Colonic mucosa (tissue), 4 donors: ENCODE measurements around the gene PLA2G4D. TPM values are rescaled to one million over a fixed set of nuclear protein-coding genes. Genes with fewer than 3 reads are reported as not detected.

Experiments
- DNase-seq: peaks from one replicate; pipeline ENCODE4 v3.0.0-alpha.2; 2020
- H3K27ac ChIP-seq: fragments of 200-600 bp; one replicate; pipeline ENCODE4 v1.8.0; 2021
- H3K27me3 ChIP-seq: fragments of 200-600 bp; one replicate; pipeline ENCODE4 v1.8.0; 2021
- H3K36me3 ChIP-seq: fragments of 200-600 bp; one replicate; pipeline ENCODE4 v1.8.0; 2021
- H3K4me1 ChIP-seq: fragments of 200-600 bp; one replicate; pipeline ENCODE4 v1.8.0; 2021; ENCODE audit warnings: mild to moderate bottlenecking
- H3K4me3 ChIP-seq: fragments of 200-600 bp; one replicate; pipeline ENCODE4 v1.8.0; 2021
- H3K9ac ChIP-seq, 2 donors: one replicate each; pipeline ENCODE4 v1.7.0; 2013; ENCODE audit warnings: control low read depth in 2 of 2, low read depth in 2 of 2, low read length in 2 of 2
- H3K9me3 ChIP-seq: fragments of 200-600 bp; one replicate; pipeline ENCODE4 v1.8.0; 2021
- CTCF ChIP-seq: fragments of 200-600 bp; IDR thresholded peaks from one replicate; pipeline ENCODE4 v1.8.0; 2022; ENCODE audit warnings: antibody characterized with exemption, mild to moderate bottlenecking
- intact Hi-C: fragments of 100-400 bp; cut with DNase I; formaldehyde crosslinking; loops from one replicate; pipeline ENCODE4 v1.14.1; 2022
- total RNA-seq, 2 donors: library from RNA; stranded (reverse); fragmentation: NEBNext Ultra II Directional in 1 of 2; extraction: Animal tissue kit (Norgen Biotek cat#: 25700) in 1 of 2; gene quantifications; one replicate each; pipeline ENCODE4 v1.2.1, GENCODE V29; 2021
- donor health status: healthy.
- donor health status: DM: no; HTN: no; CAD: no.
- donor health status: DM: no; HTN: no; CAD: no.

The PLA2G4D gene
- total RNA-seq, 2 donors from 2014 or later, result 0.24 to 0.27 TPM

- Histone ChIP-seq H3K9ac (no peak overlapping the region), H3K36me3 (no peaks in the 10 kb centered on the region), H3K27ac (no peak overlapping the region), H3K4me1 (no peaks in the 10 kb centered on the region), H3K27me3 (no peaks in the 10 kb centered on the region), H3K9me3 (no peaks in the 10 kb centered on the region), H3K4me3 (no peak overlapping the region)
- DNase-seq, result no peak
- intact Hi-C loops, result no loop called here
- no peak for TF ChIP-seq CTCF
Measured at GRCh38 chr15:42042602-42043400, 51.6 kb downstream of the PLA2G4D start.

- Histone ChIP-seq H3K4me1 (peaks cover 6% of the 10 kb centered on the region), H3K9ac (no peak overlapping the region)
- TF ChIP-seq CTCF, result no peak
Measured at GRCh38 chr15:42038401-42038800, 56.0 kb downstream of the PLA2G4D start.

GRCh38 chr15:42037656-42038055 lies 56.7 kb downstream of the PLA2G4D start:
- H3K27ac ChIP-seq, result no peak overlapping the region
- peaks cover 6% of the 10 kb centered on the region for H3K4me1 ChIP-seq
- intact Hi-C loops, result no loop called here
- H3K4me3 ChIP-seq, result no peak overlapping the region
- H3K9me3 ChIP-seq, result no peaks in the 10 kb centered on the region
- TF ChIP-seq CTCF, result no peak
- H3K27me3 ChIP-seq, result no peaks in the 10 kb centered on the region
- H3K36me3 ChIP-seq, result no peaks in the 10 kb centered on the region
- peak; percentile 87 for DNase-seq
- no peak overlapping the region for H3K9ac ChIP-seq

More at GRCh38 chr15:42038401-42038800, 56.0 kb downstream of the PLA2G4D start:
- Histone ChIP-seq H3K27me3 (no peaks in the 10 kb centered on the region), H3K27ac (no peak overlapping the region), H3K36me3 (no peaks in the 10 kb centered on the region), H3K4me3 (no peak overlapping the region), H3K9me3 (no peaks in the 10 kb centered on the region)
- DNase-seq, result no peak
- intact Hi-C loops, result no loop called here

GRCh38 chr15:42036966-42037365 lies 57.4 kb downstream of the PLA2G4D start:
- intact Hi-C loops, result no loop called here
- Histone ChIP-seq H3K4me3 (no peak overlapping the region), H3K4me1 (peaks cover 6% of the 10 kb centered on the region), H3K9me3 (no peaks in the 10 kb centered on the region), H3K27me3 (no peaks in the 10 kb centered on the region), H3K9ac (no peak overlapping the region), H3K36me3 (no peaks in the 10 kb centered on the region), H3K27ac (no peak overlapping the region)
- no peak for DNase-seq
- TF ChIP-seq CTCF, result no peak

GRCh38 chr15:42036112-42036905 lies 58.1 kb downstream of the PLA2G4D start:
- intact Hi-C loops, result no loop called here
- no peak overlapping the region for H3K4me3 ChIP-seq
- H3K9ac ChIP-seq, result no peak overlapping the region
- H3K36me3 ChIP-seq, result no peaks in the 10 kb centered on the region
- H3K27me3 ChIP-seq, result no peaks in the 10 kb centered on the region
- no peak for DNase-seq
- no peak for TF ChIP-seq CTCF
- H3K9me3 ChIP-seq, result no peaks in the 10 kb centered on the region
- H3K27ac ChIP-seq, result no peak overlapping the region
- H3K4me1 ChIP-seq, result peaks cover 6% of the 10 kb centered on the region
